ENCODE measurements around the gene NPIPA7.
"Not testable (repeated sequence)": the region's sequence is repeated elsewhere in the genome, so short reads cannot be mapped to it uniquely, and the experiment has no call there.

GRCh38 chr16:16365319-16365718, 13.6 kb upstream of the NPIPA7 start:
- not testable (repeated sequence) for TF ChIP-seq CTCF, POLR2A (IDR thresholded peaks at IDR 0.05)

Measured in right lobe of liver (tissue), 4 donors.